DOHH2 (cell line): ENCODE measurements around the gene PDZK1.

Experiments
- H3F3A ChIP-seq: fragments of 200-600 bp; sonication (generic), shearing (Covaris generic); 2 replicates; pipeline ENCODE4 v1.6.0; 2016; ENCODE audit warnings: antibody characterized with exemption, mild to moderate bottlenecking; ENCODE audit not compliant: control insufficient read depth, insufficient read depth
- H3K27ac ChIP-seq: fragments of 200-600 bp; sonication (generic); 2 replicates; pipeline ENCODE4 v1.5.1; 2014; ENCODE audit warnings: low read depth, mild to moderate bottlenecking, low read length, moderate library complexity
- H3K27me3 ChIP-seq: fragments of 200-600 bp; sonication (generic); 2 replicates; pipeline ENCODE4 v1.6.1; 2014; ENCODE audit warnings: mild to moderate bottlenecking, low read length, mixed read lengths; ENCODE audit not compliant: control insufficient read depth
- H3K36me3 ChIP-seq: fragments of 200-600 bp; sonication (generic); 2 replicates; pipeline ENCODE4 v1.6.1; 2014; ENCODE audit warnings: mild to moderate bottlenecking, low read length, moderate library complexity, mixed read lengths; ENCODE audit not compliant: control insufficient read depth
- H3K4me1 ChIP-seq: fragments of 200-600 bp; sonication (generic); 2 replicates; pipeline ENCODE4 v1.6.1; 2014; ENCODE audit warnings: mild to moderate bottlenecking, low read length, mixed read lengths; ENCODE audit not compliant: control insufficient read depth
- H3K4me2 ChIP-seq: fragments of 200-600 bp; sonication (generic); 2 replicates; pipeline ENCODE4 v1.6.0; 2014; ENCODE audit warnings: mild to moderate bottlenecking, low read length, moderate library complexity
- H3K4me3 ChIP-seq: fragments of 200-600 bp; sonication (generic); 2 replicates; pipeline ENCODE4 v1.5.1; 2014; ENCODE audit warnings: mild to moderate bottlenecking, low read length, mixed read lengths
- H3K79me2 ChIP-seq: fragments of 200-600 bp; sonication (generic); 2 replicates; pipeline ENCODE4 v1.6.1; 2014; ENCODE audit warnings: mild to moderate bottlenecking, low read length, mixed read lengths; ENCODE audit not compliant: control insufficient read depth
- H3K9me2 ChIP-seq: fragments of 200-600 bp; sonication (generic); replicated peaks from 2 replicates; pipeline ENCODE4 v1.6.1; 2014; ENCODE audit warnings: mild to moderate bottlenecking, low read length, mixed read lengths; ENCODE audit not compliant: control insufficient read depth
- H3K9me3 ChIP-seq: fragments of 200-600 bp; sonication (generic); 2 replicates; pipeline ENCODE4 v1.6.1; 2014; ENCODE audit warnings: antibody characterized with exemption, low read length, mixed read lengths; ENCODE audit not compliant: control insufficient read depth, insufficient read depth
- H4K20me1 ChIP-seq: fragments of 200-600 bp; sonication (generic); 2 replicates; pipeline ENCODE4 v1.6.0; 2014; ENCODE audit warnings: low read depth, mild to moderate bottlenecking, antibody characterized with exemption, low read length, moderate library complexity; ENCODE audit not compliant: control insufficient read depth, insufficient read depth
- EZH2phosphoT487 ChIP-seq: fragments of 200-600 bp; sonication (generic); IDR thresholded peaks from 2 replicates; pipeline ENCODE4 v1.6.1; 2017; ENCODE audit warnings: borderline replicate concordance, mild to moderate bottlenecking, antibody characterized with exemption, low read length, moderate library complexity, mixed read lengths
- TF ChIP-seq, protein P1 (sequence below): fragments of 200-600 bp; sonication (generic); IDR thresholded peaks from one replicate; pipeline ENCODE4 v1.5.1; 2014; ENCODE audit warnings: antibody characterized with exemption, mild to moderate bottlenecking, low read depth, low read length; ENCODE audit not compliant: poor library complexity, severe bottlenecking

The PDZK1 gene

DNA sequence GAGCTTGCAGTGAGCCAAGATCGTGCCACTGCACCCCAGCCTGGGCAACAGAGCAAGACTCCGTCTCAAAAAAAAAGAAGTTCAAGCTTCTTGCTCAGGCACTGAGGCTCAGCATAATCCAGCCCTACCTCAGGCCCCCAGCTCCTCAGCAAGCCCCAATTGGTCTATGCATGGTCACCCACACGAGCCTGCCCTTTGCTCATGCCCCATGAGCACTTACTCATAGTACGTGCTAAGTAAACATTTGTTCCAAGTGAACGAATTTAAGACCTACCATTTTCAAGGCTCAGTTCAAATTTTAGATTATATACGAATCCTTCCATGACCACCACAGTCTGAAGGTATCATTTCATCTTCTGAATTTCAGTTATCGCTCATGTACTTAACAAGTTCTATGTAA lies 4.3 kb downstream of the PDZK1 start:
- Histone ChIP-seq H3K27ac (no peak overlapping the region), H3K9me2 (no peaks in the 10 kb centered on the region), H3K27me3 (no peaks in the 10 kb centered on the region), H3K4me2 (no peak overlapping the region), H3K9me3 (no peaks in the 10 kb centered on the region), H3K36me3 (no peaks in the 10 kb centered on the region), H3K79me2 (no peaks in the 10 kb centered on the region), H3K4me3 (no peak overlapping the region), H3F3A (no peaks in the 10 kb centered on the region), H4K20me1 (no peaks in the 10 kb centered on the region), H3K4me1 (no peaks in the 10 kb centered on the region)
- TF ChIP-seq, protein P1, sequence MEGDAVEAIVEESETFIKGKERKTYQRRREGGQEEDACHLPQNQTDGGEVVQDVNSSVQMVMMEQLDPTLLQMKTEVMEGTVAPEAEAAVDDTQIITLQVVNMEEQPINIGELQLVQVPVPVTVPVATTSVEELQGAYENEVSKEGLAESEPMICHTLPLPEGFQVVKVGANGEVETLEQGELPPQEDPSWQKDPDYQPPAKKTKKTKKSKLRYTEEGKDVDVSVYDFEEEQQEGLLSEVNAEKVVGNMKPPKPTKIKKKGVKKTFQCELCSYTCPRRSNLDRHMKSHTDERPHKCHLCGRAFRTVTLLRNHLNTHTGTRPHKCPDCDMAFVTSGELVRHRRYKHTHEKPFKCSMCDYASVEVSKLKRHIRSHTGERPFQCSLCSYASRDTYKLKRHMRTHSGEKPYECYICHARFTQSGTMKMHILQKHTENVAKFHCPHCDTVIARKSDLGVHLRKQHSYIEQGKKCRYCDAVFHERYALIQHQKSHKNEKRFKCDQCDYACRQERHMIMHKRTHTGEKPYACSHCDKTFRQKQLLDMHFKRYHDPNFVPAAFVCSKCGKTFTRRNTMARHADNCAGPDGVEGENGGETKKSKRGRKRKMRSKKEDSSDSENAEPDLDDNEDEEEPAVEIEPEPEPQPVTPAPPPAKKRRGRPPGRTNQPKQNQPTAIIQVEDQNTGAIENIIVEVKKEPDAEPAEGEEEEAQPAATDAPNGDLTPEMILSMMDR: no peak

DNA sequence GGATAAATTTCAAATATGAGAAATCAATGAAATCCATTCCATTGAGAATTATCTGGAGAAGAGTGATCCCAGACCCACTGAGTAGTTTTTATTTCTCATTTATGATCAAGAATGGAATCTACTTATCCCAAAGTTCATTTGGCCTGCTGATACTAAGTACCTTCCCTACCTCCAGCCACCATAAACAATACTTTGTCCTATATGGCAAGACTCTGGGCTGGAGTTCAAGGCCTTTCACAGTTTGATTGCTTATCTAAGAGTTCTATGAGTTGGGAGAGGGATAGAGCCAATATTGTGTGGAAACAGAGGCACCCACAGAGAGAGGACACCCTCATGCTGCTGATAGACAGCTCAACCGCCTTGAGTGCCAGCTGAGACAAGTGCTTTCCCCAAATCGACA lies 5.1 kb downstream of the PDZK1 start:
- H3K9me3 ChIP-seq: no peaks in the 10 kb centered on the region
- no peak overlapping the region for H3K4me3 ChIP-seq
- no peaks in the 10 kb centered on the region for H3K79me2 ChIP-seq
- H3K27ac ChIP-seq: no peak overlapping the region
- H3F3A ChIP-seq: no peaks in the 10 kb centered on the region
- no peaks in the 10 kb centered on the region for H4K20me1 ChIP-seq
- H3K27me3 ChIP-seq: no peaks in the 10 kb centered on the region
- H3K9me2 ChIP-seq: no peaks in the 10 kb centered on the region
- no peaks in the 10 kb centered on the region for H3K36me3 ChIP-seq
- no peak overlapping the region for H3K4me2 ChIP-seq
- no peak for TF ChIP-seq EZH2phosphoT487
- TF ChIP-seq, protein P1: no peak
- H3K4me1 ChIP-seq: no peaks in the 10 kb centered on the region

DNA sequence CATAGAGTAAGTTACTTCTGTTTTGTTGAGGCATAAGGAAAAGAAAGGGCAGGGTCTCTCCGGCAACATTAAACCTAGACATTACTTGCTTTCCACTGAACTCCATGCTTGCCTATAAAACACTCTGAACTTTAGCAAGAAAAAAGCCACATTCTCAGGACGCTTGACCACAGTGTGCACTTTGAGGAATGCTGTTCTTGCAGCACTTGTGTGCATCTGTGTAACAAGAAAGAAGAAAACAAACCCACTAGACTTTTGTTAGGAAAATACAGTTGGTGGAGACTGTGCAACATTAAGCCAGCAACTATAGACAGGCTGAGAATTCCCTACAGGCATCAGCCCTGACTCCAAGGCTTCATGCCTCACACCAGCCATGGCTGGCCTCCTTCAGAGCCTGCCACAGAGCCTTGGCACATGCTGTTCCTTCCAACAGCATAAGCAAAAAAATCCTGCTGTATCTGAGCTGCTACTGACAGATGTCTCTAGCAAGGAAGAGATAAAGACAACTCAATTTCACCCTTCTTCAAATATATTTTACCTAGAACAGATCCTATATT lies 5.8 kb downstream of the PDZK1 start:
- Histone ChIP-seq H3K36me3 (no peaks in the 10 kb centered on the region), H3K4me1 (no peaks in the 10 kb centered on the region), H3K9me3 (no peaks in the 10 kb centered on the region), H3K27ac (no peak overlapping the region), H3K79me2 (no peaks in the 10 kb centered on the region), H3K9me2 (no peaks in the 10 kb centered on the region), H3K4me3 (no peak overlapping the region), H3K27me3 (no peaks in the 10 kb centered on the region), H4K20me1 (no peaks in the 10 kb centered on the region), H3K4me2 (no peak overlapping the region), H3F3A (no peaks in the 10 kb centered on the region)
- TF ChIP-seq, protein P1: no peak
- no peak for TF ChIP-seq EZH2phosphoT487

DNA sequence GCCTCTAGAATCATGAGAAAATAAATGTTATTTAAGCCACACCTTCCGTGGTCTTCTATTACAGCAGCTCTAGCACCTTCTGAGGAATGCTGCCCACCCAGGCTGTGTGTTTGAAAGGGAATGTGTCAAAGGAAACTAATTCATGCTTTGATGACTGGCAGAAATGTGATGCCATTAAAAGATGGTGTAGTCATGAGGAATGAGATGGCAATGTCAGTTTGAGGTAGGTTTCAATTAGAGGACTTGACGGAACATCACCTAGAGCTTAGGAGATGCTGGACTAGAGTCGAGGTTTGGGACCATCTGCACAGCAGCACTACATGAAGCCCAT lies 10.6 kb downstream of the PDZK1 start:
- H3K4me2 ChIP-seq: no peak overlapping the region
- no peaks in the 10 kb centered on the region for H3F3A ChIP-seq
- no peaks in the 10 kb centered on the region for H3K9me2 ChIP-seq
- H3K27me3 ChIP-seq: no peaks in the 10 kb centered on the region
- no peaks in the 10 kb centered on the region for H3K79me2 ChIP-seq
- no peak for TF ChIP-seq EZH2phosphoT487
- TF ChIP-seq, protein P1: no peak
- H4K20me1 ChIP-seq: no peaks in the 10 kb centered on the region
- H3K36me3 ChIP-seq: no peaks in the 10 kb centered on the region
- H3K4me1 ChIP-seq: no peaks in the 10 kb centered on the region
- H3K4me3 ChIP-seq: no peak overlapping the region
- no peaks in the 10 kb centered on the region for H3K9me3 ChIP-seq
- no peak overlapping the region for H3K27ac ChIP-seq
